Measurements from ENCODE around the gene LIMD2.
"Not testable (repeated sequence)": the region's sequence is repeated elsewhere in the genome, so short reads cannot be mapped to it uniquely, and the experiment has no call there.

The LIMD2 gene

DNA sequence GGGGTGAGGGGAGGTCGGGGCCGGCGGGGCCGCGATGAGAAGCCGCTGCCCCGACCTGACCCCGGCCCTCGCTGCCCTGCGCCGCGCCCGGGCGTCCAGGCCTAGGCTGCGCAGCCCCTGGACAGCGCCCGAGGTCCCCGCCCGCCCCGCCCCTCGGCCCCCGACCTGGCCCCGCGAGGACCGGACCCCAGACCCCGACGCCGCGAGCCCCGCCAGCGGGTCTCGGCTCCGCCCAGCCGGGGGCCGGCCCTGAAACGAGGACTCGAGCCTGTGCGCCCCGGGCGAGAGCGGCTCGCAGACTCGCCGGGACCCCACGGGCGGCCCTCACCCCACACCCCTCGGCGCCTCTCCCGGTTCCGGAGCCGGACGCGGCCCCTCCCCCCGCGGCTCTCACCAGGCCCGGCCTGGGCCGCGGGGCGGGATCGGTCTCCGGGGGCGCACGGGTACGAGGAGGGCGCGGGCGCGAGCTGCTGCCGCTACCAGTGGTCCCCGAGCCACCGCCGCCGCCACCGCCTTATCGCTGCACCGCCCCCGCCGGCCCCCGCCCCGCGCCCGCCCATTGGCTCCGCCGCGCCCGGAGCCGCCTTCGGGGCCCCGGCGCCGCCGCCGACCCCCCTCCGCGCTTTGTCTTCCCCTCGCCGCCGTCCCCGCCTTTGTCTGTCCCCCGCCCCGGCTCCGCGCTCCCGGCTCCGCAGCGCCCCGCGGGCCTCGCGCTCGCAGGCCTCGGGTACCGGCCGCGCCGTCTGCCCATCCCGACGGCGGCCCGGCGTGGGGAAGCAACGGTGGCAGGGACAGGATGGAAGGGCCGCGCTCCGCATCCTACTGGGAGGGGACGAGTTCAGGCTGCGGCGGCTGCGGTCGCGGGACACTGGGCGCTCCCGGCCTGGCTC, at the start of gene LIMD2:
TSS of gene LIMD2 (minus strand) at position 488 of the 890 bp plus-strand sequence. CDS start 827 bp downstream, outside the sequence.
- DNase-seq, result peak; percentile 76

DNA sequence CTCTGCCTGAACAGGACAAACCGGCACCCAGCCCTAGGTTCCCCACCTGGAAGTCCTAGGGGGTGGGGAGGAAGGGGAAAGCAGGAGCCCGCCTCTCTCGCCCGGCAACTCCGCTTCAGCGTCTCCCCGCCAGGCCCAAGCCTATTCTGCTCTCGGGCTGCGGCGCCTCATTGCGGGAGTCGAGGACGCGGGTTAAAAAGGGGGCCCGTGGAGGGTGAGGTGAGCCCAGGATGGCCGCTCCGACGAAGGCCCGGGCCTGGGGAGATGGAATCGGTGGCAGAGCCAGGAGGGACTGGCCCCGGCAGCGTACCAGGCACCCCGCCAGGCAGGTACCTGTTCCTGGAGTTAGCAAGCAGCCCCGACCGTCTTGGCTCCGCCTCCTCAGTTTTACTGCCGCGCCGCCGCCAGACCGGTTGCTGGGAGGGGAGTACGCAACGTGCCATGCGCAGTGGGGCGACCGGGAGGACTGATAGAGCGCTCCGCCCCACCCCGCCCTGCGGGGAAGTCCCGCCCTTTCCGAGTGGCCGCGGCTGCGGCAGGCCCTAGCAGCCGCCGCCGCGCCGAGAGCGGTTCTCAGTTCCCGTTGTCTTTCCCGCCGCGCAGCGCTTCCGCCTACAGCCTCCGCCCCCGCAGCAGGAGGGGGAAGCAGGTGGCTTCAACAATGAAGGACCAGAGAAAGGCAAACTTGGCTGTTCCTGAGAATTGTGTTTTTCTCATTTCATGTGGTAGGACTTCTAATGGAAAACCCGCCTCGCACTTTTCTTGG, 41.7 kb upstream of the LIMD2 start, which contains the start of gene STRADA:
TSS of gene STRADA (minus strand) at position 392 of the 766 bp plus-strand sequence. CDS start 13,430 bp downstream, outside the sequence.
- peak; percentile 97 for DNase-seq

GRCh38 chr17:63741143-63741407, 41.1 kb upstream of the LIMD2 start:
- DNase-seq, result no peak

DNA sequence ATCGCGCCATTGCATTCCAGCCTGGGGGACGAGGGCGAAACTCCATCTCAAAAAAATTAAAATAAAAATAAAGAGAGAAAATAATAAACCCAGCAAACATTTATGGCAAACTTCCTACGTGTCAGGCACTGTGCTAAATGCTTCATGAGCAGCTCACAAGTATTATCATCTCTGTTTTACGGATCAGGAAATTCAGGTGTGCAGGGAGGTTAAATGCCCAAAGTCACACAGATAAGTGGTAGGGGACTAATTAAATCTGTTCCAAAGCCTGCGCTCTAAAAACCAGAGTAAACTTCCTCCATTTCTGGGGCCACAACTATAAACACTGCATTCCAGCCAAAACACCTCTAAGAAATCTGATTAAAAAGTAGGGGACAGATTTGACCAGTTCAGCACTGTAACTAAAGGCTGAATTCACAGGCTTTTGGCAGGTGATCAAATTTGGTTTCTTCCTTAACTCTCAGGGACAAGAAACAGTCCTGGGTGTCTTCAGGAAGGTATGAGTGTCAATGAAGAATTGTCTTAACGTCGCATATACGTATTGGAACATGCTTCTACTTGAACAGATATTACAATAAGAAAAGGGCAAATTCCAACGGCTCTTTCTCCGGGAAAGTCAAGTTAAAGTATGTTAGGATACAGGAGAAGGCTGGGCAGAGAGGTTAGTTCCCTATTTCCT, 40.7 kb upstream of the LIMD2 start:
- DNase-seq, result no peak

- DNase-seq, result no peak
These were observed 35.8 kb upstream of the LIMD2 start for GRCh38 chr17:63735691-63736090.

DNA sequence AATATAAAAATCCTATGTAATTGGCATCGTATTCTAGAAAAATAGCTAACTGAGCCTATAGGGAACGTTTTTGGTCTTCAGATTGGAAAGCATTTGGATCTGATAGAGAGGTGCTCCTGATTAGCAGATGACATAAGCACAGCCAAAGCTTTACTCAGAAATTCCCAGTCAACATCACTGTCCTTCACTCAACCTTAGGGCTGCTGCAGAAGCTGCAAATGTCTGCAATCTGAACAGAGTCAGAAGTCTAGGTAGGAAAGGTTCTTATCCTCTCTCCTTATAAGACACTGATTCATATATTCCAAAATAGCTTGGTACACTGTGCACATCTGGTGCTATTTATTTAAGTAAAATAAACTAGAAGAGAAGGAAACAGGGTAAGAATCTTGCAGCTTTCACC, 22.5 kb upstream of the LIMD2 start:
- no peak for DNase-seq

DNA sequence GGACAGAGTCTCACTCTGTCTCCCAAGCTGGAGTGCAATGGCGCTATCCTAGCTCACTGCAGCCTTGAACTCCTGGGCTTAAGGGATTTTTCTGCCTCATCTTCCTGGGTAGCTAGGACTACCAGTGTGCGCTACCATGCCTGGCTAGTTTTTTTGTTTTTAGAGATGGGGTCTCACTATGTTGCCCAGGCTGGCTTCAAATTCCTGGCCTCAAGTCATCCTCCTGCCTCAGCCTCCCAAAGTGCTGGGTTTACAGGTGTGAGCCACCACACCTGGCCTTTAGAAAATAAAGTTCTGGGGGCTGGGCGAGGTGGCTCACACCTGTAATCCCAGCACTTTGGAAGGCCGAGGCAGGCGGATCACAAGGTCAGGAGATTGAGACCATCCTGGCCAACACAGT, 20.3 kb upstream of the LIMD2 start:
- DNase-seq, result not testable (repeated sequence)

- DNase-seq, result no peak
These were observed 19.1 kb upstream of the LIMD2 start for GRCh38 chr17:63718988-63719387.

GRCh38 chr17:63716426-63716825, 16.5 kb upstream of the LIMD2 start:
- no peak for DNase-seq

GRCh38 chr17:63714550-63715277, 14.8 kb upstream of the LIMD2 start:
- DNase-seq, result no peak

DNA sequence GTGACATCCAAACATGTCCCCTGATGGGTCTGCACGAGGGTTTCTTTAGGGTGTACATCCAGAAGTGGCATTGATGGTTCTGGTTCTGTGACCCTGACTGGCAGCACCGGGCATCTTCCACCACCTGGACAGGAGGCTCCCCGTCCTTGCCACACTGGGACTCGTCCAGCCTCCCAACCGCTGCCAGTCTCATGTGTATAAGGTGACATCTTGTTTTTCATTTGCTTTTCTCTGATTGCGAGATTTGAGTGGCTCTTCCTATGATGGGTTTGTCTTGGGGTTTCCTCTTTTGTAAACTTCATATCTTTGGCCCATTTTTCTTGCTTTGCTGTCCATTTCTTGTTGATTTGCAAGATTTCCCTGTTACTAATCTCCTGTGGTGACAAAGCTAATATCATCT, 9.2 kb upstream of the LIMD2 start:
- no peak for DNase-seq

GRCh38 chr17:63707151-63707550, 7.2 kb upstream of the LIMD2 start:
- no peak for DNase-seq

DNA sequence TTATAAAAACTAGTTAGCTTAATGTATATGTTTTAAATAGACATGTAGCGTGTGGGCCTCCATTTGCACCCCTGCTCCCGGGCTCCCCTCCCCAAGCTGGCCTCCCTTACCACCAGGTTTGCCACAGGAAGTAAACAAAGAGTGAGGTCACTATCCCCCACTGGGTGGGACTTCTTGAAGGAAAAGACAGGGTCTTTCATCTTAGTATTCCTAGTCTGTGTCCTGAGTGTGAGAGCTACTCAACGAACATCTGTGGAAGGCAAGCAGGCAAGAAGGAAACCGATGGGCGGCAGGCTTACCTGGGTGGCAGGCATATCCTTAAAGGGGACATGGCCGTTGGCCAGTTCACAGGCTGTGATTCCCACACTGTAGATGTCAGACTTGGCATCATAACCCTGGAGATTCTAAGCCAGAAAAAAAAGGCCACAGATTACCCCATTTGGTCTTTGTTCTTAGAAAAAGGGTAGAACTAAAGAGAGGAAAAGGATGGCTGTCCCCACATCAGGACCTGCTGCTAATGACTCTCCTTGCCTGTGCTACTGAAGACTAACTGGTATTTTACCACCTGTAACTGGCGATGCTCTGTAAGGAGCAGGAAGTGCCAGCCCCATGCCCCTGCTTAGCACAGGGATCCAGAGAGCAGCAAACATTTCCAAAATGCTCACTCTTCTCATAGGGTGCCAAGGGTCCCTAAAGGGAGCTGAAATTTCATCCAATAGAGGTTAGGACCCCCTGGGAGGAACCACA, 6.6 kb upstream of the LIMD2 start:
- DNase-seq, result no peak

- DNase-seq, result no peak
These were observed 5.7 kb upstream of the LIMD2 start for GRCh38 chr17:63705657-63706056.

GRCh38 chr17:63704836-63705235, 4.9 kb upstream of the LIMD2 start:
- DNase-seq, result no peak

- no peak for DNase-seq
These were observed 4.3 kb upstream of the LIMD2 start for GRCh38 chr17:63704259-63704576.

DNA sequence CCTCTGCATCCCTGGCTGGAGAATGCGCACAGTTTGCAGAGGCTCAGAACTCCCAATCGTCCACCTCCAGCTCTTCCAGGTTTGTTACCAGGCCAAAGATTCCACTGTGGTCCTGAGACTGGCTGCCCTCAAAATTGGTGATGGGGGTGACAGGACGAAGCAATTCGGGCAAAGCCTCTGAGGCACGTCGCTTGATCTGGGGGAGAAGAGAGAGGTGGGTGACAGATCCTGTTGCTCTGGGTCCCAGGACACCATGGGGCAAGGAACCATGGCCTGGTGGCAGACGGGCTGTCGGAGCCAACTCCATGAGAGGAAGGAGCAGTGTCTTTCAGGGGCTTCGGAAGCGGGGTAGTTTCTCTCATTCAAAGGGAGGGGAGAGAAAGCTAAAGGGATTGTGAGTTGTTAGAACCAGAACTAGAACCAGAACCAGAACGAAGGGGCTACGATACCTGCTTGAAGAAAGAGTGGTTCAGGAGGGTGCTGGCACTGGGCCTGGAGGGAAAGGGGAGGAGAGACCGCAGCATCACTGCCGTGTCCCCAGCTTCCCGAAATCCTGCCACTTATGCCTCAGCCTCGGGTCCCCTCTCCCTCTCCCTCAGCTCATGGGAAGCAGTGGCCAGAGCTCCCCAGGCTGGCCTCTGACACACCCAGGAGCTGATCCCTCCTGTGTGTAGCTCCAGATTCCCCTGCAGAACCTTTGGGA, 3.8 kb upstream of the LIMD2 start:
- no peak for DNase-seq

- DNase-seq, result no peak
These were observed 3.1 kb upstream of the LIMD2 start for GRCh38 chr17:63703029-63703428.

DNA sequence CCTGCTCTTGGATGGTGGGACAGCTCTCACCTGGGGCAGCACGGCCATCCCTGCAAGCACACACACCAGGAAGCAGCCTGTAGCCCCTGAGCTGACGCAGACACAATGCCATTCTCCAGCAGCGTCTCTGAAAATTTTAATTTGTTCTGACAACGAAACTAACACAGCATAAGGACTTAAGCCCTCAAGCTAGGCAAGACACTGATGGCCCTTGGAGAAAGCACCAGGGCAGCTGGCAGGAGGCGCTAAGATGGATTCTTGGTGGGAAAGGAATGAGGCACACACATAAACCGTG, 2.7 kb upstream of the LIMD2 start:
- no peak for DNase-seq

DNA sequence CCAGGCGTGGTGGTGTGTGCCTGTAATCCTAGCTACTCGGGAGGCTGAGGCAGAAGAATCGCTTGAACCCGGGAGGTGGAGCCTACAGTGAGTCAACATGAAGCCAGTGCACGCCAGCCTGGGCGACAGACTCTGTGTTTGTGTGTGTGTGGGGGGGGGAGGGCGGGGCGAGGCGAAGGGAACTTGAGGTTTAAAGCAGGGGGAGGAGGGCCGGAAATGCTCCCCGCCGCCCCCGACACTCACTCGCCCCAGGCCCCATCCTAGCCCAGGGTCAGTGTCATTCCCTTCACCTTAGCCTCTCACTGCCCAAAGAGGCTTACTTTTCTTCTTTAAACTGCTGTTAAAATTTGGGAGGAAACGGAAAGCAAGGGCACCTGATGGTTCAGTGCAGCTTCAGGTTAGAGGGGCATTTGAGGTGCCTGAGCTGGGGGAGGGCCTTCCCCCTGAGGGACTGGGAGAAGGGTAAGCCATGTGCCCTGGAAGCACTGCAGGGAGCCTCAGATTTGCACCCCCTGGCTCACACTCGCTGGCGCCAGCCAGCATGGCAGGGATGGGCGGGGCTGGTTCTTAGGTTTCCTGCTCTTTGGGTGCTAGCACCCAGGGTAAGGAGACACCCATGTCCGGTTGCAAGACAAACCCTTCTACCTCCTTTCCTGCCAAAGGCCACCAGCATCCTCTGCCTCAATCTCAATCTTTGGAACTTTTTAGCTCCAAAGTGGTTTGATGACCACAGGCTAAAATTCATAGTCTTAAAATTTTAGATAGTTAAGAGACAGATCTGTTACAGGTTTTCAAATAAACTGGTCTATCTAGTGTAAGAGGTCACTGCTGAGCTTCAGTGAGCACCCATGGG, 2.2 kb upstream of the LIMD2 start:
- DNase-seq, result peak; percentile 59

GRCh38 chr17:63701456-63701820, 1.5 kb upstream of the LIMD2 start:
- DNase-seq, result no peak

Data from activated T-cell treated with anti-CD3 and anti-CD28 coated beads for 4 hours (primary cell).